ENCODE data around the gene SYNC.
A peak's percentile ranks its signal among the peaks of the same experiment; 100 is the strongest.
"Not testable (repeated sequence)": the region's sequence is repeated elsewhere in the genome, so short reads cannot be mapped to it uniquely, and the experiment has no call there.

Gene SYNC

GRCh38 chr1:32716312-32717148 is 14.0 kb upstream of the SYNC start:
- TF ChIP-seq POLR2A (IDR thresholded peaks at IDR 0.05; ENCODE audit: low read depth, low read length): no peak
- DNase-seq (ENCODE audit: insufficient read length, low spot score): no peak
- FAIRE-seq: peak; percentile 6

GRCh38 chr1:32715901-32716311 is 13.3 kb upstream of the SYNC start:
- DNase-seq (ENCODE audit: insufficient read length, low spot score) (no peak), FAIRE-seq (no peak)
- TF ChIP-seq POLR2A (IDR thresholded peaks at IDR 0.05; ENCODE audit: low read depth, low read length): no peak

GRCh38 chr1:32714277-32714676 is 11.7 kb upstream of the SYNC start:
- DNase-seq (ENCODE audit: insufficient read length, low spot score) (no peak), FAIRE-seq (no peak)
- no peak for TF ChIP-seq POLR2A (IDR thresholded peaks at IDR 0.05; ENCODE audit: low read depth, low read length)

- DNase-seq (ENCODE audit: insufficient read length, low spot score): no peak
- TF ChIP-seq POLR2A (IDR thresholded peaks at IDR 0.05; ENCODE audit: low read depth, low read length): no peak
- no peak for FAIRE-seq
Measured at GRCh38 chr1:32713081-32713480, 10.5 kb upstream of the SYNC start.

- not testable (repeated sequence) for FAIRE-seq; DNase-seq (ENCODE audit: insufficient read length, low spot score)
Measured at GRCh38 chr1:32711221-32711620, 8.7 kb upstream of the SYNC start.

GRCh38 chr1:32709476-32709875 is 6.9 kb upstream of the SYNC start:
- FAIRE-seq (no peak), DNase-seq (ENCODE audit: insufficient read length, low spot score) (no peak)
- TF ChIP-seq POLR2A (IDR thresholded peaks at IDR 0.05; ENCODE audit: low read depth, low read length): no peak

- DNase-seq (ENCODE audit: insufficient read length, low spot score) (no peak), FAIRE-seq (no peak)
- no peak for TF ChIP-seq POLR2A (IDR thresholded peaks at IDR 0.05; ENCODE audit: low read depth, low read length)
Measured at GRCh38 chr1:32709075-32709474, 6.5 kb upstream of the SYNC start.

- DNase-seq (ENCODE audit: insufficient read length, low spot score): no peak
- no peak for FAIRE-seq
- no peak for TF ChIP-seq POLR2A (IDR thresholded peaks at IDR 0.05; ENCODE audit: low read depth, low read length)
Measured at GRCh38 chr1:32706491-32706890, 3.9 kb upstream of the SYNC start.

- FAIRE-seq (no peak), DNase-seq (ENCODE audit: insufficient read length, low spot score) (no peak)
- no peak for TF ChIP-seq POLR2A (IDR thresholded peaks at IDR 0.05; ENCODE audit: low read depth, low read length)
Measured at GRCh38 chr1:32705516-32705915, 2.9 kb upstream of the SYNC start.

GRCh38 chr1:32703479-32704291 is 1.1 kb upstream of the SYNC start:
- TF ChIP-seq POLR2A (IDR thresholded peaks at IDR 0.05; ENCODE audit: low read depth, low read length): peak; percentile 5; the same call in 1 of the 2 replicates
- no peak for FAIRE-seq
- peak; percentile 71 for DNase-seq (ENCODE audit: insufficient read length, low spot score)

- no peak for TF ChIP-seq POLR2A (IDR thresholded peaks at IDR 0.05; ENCODE audit: low read depth, low read length)
- FAIRE-seq (no peak), DNase-seq (ENCODE audit: insufficient read length, low spot score) (no peak)
Measured at GRCh38 chr1:32701951-32702598, 495 bp downstream of the SYNC start.

GRCh38 chr1:32701421-32701911 is 1.1 kb downstream of the SYNC start:
- FAIRE-seq: no peak
- TF ChIP-seq POLR2A (IDR thresholded peaks at IDR 0.05; ENCODE audit: low read depth, low read length): no peak

GRCh38 chr1:32696996-32697395 is 5.6 kb downstream of the SYNC start:
- not testable (repeated sequence) for DNase-seq (ENCODE audit: insufficient read length, low spot score); FAIRE-seq

More at GRCh38 chr1:32701421-32701911, 1.1 kb downstream of the SYNC start:
- no peak for DNase-seq (ENCODE audit: insufficient read length, low spot score)

GRCh38 chr1:32696041-32696440 is 6.5 kb downstream of the SYNC start:
- no peak for FAIRE-seq
- DNase-seq (ENCODE audit: insufficient read length, low spot score): no peak

More at GRCh38 chr1:32696041-32696440, 6.5 kb downstream of the SYNC start:
- no peak for TF ChIP-seq POLR2A (IDR thresholded peaks at IDR 0.05; ENCODE audit: low read depth, low read length)
